Myocyte (in vitro differentiated cells): ENCODE measurements around the gene COL26A1. TPM values are rescaled to one million over a fixed set of nuclear protein-coding genes. Genes with fewer than 3 reads are reported as not detected.
"Not testable (repeated sequence)": the region's sequence is repeated elsewhere in the genome, so short reads cannot be mapped to it uniquely, and the experiment has no call there.

Experiments used
- DNase-seq: peaks from one replicate; pipeline ENCODE4 v3.0.0-alpha.2; 2012; ENCODE audit warnings: low read depth
- total RNA-seq: library from RNA; depleted of rRNA; stranded (reverse); fragments of >200 nt; gene quantifications from 2 replicates; pipeline ENCODE4 v1.2.3, GENCODE V29; 2014

The COL26A1 gene
- total RNA-seq, 1 donor from 2014 or later: 0.19 TPM

- no peak for DNase-seq
These were observed 74.3 kb downstream of the COL26A1 start for GRCh38 chr7:101436857-101437576.

- DNase-seq: no peak
These were observed 79.2 kb downstream of the COL26A1 start for GRCh38 chr7:101441890-101442289.

GRCh38 chr7:101442426-101443070 lies 79.9 kb downstream of the COL26A1 start:
- no peak for DNase-seq

- DNase-seq: no peak
These were observed 87.4 kb downstream of the COL26A1 start for GRCh38 chr7:101450064-101450463.

- peak; percentile 7 for DNase-seq
These were observed 90.9 kb downstream of the COL26A1 start for GRCh38 chr7:101453617-101454016.

- DNase-seq: no peak
These were observed 94.5 kb downstream of the COL26A1 start for GRCh38 chr7:101457001-101457750.

- DNase-seq: no peak
These were observed 102.5 kb downstream of the COL26A1 start for GRCh38 chr7:101465131-101465530.

GRCh38 chr7:101465576-101466196 lies 103.0 kb downstream of the COL26A1 start:
- DNase-seq: no peak

GRCh38 chr7:101466871-101467270 lies 104.2 kb downstream of the COL26A1 start:
- DNase-seq: no peak

- DNase-seq: no peak
These were observed 106.0 kb downstream of the COL26A1 start for GRCh38 chr7:101468546-101469275.

GRCh38 chr7:101470668-101471487 lies 108.2 kb downstream of the COL26A1 start:
- DNase-seq: no peak

- no peak for DNase-seq
These were observed 111.5 kb downstream of the COL26A1 start for GRCh38 chr7:101474178-101474577.

GRCh38 chr7:101475691-101476090 lies 113.0 kb downstream of the COL26A1 start:
- not testable (repeated sequence) for DNase-seq

GRCh38 chr7:101479217-101479616 lies 116.5 kb downstream of the COL26A1 start:
- DNase-seq: no peak

- not testable (repeated sequence) for DNase-seq
These were observed 123.4 kb downstream of the COL26A1 start for GRCh38 chr7:101486056-101486432.

- DNase-seq: peak; percentile 58
These were observed 123.9 kb downstream of the COL26A1 start for GRCh38 chr7:101486433-101487104.

- no peak for DNase-seq
These were observed 124.4 kb downstream of the COL26A1 start for GRCh38 chr7:101487105-101487458.

- no peak for DNase-seq
These were observed 125.1 kb downstream of the COL26A1 start for GRCh38 chr7:101487753-101488152.

- peak; percentile 5 for DNase-seq
These were observed 126.3 kb downstream of the COL26A1 start for GRCh38 chr7:101488826-101489572.
